HL-60/S4 treated with retinoic acid at 250 ng/mL for 4 days and 3 days (cell line): ENCODE measurements around the gene PYGO2.

Experiments used
- in situ Hi-C: fragments of 300-500 bp; cut with MboI; formaldehyde crosslinking; loops from 2 replicates; pipeline ENCODE4 v1.7.0; 2022; ENCODE audit warnings: low sequenced_read_pairs

The PYGO2 gene

DNA sequence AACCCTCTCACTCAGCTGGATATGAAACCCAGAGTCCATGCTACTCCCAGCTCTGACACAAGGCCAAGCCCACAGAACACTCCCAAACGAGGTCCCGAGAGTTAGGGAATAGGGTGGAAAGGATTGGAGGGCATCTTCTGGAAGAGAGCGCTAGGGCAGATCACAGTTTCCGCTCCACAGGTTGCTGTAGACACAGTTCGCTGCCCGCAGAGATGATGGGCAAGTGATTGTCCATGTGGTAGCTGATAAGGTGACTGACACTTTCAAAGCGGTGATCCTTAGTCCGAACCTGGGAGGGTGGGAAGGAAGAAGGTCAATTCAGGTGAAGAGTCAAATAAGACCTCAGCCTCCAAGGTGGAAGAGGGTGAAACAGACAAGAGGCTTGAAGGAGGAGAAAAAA lies 2.1 kb upstream of the PYGO2 start:
- in situ Hi-C loops: no loop called here

DNA sequence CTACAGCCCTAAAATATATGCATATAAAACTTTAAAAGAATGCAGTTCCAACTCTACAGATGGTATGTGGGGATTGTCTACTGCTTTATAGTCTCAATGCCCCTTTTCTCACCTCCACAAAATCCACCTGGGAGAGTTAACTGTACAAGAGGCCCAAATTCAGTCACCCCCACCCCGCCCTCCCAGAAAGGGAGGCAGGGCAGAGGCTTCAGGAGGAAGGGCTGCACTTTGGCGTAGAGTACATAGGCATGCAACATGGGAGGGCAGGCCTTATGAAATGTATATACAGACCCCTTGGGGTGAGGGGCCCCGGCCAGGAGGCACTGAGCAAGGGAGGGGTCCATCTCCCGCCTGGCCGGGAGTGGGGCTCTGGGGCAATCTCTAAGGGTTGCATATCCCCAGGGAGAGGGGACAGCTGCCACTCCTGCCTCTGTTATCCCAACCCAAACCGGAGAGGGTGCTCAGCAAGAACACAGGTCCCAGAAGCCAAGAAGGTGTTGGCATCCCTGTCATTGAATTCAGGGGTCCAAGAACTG lies 1.3 kb upstream of the PYGO2 start:
- in situ Hi-C loops: no loop called here

DNA sequence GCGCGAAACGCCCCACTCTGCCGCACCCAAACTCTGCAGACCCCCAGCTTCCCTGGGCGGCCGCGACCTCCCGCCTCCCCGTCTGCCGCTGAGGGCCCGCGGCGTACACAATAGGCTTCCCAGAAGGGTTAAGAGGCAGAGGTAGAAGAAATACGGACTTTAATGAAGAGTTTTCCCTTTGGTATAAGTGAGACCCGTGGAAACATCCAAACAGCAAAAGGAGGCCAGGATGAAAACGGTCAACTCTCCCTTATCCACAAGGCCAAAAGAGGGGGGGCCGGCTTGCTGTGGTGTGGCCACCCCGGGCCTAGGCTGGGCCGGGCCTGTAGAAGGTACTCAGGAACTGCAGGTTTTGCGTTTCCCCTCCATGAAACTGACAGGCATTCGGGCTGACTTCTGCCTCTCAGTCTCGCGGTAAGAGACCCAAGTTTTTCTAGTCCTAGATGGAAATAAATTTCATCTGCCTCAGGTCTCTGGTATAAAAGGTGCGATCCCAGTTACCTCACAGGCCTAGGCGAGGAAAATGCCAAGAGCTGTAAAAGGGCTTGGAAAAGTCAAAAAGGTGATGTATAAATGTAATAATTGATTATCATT lies 671 bp upstream of the PYGO2 start:
- in situ Hi-C loops: no loop called here

DNA sequence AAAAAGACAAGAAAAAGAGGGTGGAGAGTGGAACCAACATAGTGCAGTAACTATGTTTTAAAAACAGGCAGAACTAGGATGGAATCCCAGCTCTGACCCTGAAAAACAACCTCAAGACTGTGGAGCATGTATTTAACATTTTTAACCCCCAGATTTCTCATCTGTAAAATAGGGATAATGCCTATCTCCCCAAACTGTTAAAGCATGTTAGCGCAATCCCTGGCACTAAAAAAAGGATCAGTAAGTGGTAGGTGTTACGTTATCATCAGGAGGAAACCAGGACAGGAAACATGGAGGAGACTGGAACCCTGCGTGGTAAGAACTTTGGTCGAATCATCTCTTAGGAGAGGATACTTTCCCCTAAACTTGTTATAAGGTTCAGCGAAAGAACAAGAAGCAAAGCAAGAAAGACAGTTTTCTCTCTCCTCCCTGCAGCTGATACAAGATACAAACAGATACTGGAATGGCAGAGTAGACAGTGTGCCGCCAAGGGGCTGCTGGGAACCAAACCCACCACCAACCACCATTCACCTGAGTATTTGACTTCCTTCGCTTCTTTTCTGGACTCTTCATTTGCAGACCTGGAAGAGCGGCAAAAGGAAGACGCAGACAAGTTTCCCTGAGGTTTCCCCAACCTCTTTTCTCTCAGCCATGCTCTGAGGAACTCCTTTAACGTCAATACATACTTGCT lies 991 bp downstream of the PYGO2 start:
- in situ Hi-C loops: no loop called here

DNA sequence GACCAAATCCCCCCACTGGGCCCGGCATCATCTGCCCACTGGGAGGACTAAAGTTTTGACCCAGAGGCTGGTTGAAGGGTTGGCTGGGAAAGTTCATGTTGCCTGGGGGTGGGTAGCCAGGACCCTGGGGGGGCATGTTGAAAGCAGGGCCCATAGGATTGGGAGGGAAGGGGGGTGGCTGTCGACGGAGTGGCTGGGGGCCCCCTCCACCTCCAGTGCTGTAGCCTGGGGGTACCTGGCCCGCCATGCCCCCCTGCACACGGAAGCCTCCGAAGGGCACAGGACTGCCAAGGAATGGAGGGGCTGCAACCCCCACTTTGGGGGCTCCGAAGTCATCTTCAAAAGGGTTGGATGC lies 2.2 kb downstream of the PYGO2 start:
- in situ Hi-C loops: no loop called here

DNA sequence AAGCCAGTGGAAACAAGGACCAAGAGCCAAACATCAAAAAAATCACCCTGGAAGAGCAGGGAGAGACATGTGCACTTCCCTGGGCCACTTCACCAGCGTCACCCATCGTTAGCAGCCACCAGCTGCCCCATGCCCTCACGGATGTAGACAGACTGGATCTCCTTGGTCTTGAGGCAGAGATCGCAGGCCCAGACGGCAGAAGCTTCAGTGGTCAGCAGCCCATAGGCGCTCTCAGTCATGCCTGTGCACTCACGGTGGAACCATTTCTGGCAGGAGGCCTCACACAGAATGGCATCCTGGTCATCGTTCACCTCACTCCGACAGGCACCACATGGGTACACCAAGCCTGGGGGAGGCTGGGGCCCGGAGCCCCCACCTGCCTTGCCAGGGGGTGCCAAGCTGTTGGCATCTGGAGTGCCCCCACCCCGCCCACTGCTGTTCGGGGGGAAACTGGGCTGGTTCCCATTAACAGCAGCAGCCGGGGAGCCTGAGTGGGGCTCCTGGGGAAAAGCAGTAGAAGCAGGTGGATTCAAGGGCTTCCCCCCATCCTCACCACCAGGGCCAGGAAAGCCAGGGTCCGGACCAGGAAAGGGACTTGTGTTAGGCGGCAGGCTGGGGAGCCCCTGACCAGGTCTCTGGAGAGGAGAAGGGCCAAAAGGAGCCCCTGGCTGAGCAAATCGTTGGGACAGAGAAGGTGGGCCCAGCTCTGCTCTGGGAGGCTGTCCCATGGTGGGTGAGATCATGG lies 2.7 kb downstream of the PYGO2 start:
- in situ Hi-C loops: no loop called here

DNA sequence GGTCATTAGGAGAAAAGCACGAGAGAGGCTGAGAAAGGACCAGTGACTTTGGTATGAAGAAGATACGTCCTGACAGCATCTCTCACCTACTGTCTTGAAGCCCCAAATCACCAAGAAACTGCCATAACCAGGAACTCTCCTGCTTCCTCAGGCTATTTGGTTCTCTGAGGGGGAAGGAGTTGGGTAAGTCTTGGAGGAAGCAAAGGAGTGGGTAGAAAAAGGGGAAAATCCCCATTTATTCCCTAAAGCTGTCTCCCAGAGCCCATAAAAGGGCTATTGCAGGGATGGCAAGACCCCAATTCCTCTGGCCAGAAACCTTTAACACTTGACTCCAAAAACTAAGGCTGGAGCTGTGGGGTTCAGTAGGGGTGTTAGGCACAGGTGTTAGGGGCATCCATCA lies 3.5 kb downstream of the PYGO2 start:
- in situ Hi-C loops: no loop called here

DNA sequence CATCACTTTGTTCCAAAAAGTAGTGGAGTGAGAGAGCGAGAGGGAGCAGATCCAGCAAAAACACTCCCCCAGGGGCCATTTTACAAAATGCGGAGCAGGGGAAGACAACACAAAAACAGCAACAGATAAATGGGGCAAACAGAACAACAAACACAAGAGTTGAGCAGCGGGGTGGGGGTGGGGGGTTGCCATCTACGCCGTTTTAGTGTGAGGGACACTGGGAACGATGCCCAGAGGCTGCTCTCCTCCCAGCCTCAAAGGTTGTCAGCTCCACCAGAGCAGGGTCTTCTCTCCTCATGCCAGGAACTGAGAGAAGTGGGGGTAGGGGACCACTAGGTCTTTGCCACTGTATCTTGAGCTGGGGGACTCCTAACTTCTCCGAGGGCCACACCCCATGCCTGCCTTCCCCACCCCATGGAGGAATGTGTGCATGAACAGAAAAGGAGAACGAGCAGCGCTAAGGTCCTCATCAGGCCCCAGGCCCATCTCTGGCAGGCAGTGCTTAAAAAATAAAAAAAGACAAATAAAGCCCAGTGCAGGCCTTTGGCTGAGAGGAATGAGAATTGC lies 4.4 kb downstream of the PYGO2 start:
- in situ Hi-C loops: no loop called here

DNA sequence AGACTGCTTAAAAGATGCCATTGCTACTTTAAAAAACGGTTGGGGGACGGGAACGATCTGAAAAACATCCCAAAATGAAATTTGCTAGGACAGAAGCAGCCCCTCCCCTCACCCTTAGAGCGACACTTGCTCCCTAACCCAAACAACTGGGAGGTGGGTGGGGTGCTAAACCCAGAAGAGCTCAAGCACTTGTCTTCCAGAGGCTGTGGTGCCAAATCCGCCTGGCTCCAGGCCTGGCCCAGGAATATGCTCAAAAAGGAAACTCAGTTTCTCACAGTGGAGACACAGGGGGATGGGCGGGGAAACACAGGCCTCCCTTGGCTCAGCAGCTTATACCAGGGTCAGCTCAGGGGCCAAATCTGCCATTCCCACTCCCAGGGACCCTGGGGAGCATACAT lies 5.0 kb downstream of the PYGO2 start:
- in situ Hi-C loops: no loop called here

DNA sequence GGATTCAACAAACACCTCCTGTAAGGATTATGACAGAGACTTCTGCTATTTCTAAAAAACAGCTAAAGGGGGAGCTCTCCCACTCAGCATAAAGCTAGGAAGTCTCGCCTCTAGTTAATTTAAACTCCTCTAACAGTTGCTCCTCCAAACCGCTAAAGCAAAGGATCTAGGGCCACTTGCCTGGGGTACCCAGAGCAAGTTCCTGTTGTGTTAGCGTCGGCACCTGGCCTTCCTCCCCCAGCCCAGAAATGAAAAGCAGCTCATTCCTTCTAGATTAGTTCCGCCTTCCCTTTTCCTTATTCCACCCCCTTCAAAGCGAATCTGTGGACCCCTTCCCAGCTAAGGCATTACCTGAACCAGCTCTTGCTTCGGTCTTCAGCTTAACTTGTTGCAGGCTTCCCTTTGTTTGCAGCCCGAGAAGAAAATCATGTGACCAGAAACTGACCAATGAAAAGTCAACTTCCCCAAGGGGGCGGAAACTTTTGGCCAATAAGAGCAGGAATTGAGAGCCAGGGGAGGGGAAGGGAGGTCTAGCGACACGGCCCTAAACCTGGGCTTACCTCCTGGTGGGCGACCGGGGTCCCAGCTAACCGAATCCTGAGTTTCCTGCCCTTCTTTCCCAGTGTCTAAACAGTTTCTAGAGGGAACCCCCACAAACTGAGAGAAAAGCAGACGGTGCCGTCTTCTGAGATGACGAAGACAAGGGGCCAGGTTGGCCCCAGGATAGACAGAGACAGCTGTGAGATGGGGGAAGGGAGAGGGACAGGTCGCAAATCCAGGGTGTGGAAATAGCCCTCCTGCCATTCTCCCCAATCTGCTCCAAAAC lies 5.7 kb downstream of the PYGO2 start, which contains the start of gene PBXIP1:
PBXIP1 (minus strand) TSS at position 382 of the 826 bp plus-strand sequence. CDS start 2,378 bp downstream, outside the sequence.
- in situ Hi-C loops: no loop called here

DNA sequence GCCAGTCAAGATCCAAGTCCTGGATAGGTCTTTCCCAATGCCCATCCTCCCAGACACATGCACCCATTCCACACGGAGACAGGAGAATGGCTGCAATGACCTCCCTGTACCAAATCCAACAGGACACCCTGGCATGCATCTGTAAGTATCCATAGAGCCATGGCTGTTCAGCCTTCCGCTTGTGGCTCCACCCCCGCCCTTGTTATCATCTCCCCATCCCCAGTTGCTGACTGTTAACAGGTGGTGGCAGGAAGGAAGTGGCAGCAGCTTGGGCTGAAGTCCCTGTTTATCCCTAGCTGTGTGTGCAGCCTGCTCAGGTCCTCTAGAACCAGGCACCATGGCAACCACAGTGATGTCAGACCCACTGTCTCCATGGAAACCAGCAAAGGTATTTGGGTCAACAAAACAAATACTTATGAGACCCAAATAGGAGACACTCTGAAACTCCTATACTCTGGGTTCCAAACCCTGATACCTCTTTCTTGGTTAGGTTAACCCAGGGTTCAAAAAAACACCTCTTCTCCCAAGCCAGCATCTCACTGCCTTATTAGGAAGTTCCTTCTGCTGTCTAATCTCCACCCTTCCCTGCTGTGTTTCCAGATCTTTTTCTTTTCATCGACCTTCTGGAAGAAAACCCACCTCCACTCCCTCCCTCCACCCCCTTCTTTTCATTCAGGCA lies 6.4 kb downstream of the PYGO2 start:
- in situ Hi-C loops: no loop called here

DNA sequence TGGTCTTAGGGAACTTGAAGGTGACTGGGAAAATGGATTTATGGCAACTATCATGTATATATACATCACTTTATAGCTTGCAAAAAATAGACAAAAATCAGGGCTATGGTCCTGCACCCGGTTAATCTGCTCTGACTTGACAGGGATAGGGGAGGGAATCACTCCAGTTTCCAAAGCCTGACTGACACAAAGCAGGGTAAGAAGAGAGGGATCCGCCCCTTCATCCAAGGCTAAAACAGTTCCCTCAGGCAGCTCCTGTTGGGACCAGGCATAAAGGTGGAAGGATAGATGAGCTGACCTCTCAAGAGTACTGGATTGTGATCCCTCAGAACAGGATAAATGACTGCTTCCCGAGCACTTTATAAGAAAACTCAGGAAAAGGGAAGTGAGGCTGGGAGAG lies 7.0 kb downstream of the PYGO2 start:
- in situ Hi-C loops: no loop called here

DNA sequence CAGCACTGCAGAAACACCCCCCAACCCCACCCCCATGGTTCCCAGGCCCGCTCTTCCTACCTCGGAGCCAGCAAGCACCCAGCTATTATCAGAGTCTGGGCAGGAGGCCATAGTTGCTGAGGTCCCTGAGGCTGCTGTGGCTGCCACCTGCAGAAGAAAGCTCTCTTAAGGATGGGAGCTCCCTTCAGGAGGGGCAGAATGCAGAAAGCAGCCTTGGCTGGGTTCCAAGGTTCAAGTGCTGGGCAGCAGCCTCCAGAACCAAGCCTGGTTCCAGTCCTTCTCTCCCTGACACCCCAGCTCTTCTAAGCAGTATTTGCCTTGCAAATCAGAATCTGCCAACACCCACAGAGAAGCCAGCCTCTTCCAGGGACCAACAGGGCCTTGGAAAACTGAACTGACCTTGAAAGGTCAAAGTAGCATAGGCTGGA lies 8.0 kb downstream of the PYGO2 start:
- in situ Hi-C loops: no loop called here

DNA sequence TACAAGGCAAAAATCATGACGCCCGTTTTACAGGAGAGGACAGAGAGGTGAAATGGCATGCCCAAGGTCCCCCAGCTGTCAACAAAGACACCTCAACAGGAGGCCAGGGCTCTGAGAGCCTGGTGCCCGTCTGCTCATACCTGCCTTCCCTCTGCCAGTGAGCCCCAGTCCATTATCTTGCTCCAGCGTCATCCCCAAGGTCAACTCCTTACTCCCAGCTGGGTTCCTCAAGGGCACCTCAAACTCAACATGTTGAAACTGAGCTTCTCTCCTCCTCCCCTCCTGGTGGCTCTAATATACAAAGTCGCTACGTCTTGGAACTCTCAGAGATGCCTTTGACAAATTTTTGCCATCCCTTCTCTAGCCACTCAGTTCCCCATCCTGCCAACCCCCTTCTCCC lies 8.9 kb downstream of the PYGO2 start:
- in situ Hi-C loops: no loop called here

DNA sequence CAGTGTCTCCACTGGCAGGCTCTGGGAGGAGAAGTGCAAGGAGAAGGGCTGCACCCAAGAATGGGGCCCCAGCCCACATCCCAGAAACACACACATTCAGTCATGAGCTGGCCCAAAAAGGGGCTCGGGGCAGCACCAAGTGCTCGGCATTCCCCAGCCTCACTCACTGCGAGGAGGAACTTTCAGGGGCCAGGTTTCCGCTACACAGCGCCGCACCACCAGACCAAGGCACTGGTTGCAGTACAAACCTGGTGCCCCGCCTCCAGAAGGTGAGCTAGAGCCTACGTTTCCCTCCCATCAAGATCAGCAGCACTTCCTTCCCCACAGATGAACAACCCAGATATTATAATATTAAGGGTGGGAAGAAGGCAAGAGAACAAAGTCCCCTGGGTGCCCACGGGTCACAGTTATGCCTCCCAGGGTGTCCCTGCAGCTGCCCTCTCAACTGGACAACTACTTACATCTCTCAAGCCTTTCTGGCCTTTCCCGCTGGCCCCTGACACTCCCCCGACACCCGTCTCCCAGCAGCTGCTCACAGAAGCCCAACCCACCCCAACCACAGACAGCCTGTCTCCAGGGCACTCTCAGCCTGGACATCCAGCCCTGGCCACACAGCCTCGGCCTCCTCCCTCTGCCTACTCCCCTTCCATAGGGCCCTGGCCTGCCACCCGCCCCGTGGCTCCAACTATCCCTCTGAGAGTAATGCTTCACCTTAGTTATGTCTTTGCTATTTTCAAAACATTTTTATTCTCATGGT lies 9.5 kb downstream of the PYGO2 start:
- in situ Hi-C loops: no loop called here

DNA sequence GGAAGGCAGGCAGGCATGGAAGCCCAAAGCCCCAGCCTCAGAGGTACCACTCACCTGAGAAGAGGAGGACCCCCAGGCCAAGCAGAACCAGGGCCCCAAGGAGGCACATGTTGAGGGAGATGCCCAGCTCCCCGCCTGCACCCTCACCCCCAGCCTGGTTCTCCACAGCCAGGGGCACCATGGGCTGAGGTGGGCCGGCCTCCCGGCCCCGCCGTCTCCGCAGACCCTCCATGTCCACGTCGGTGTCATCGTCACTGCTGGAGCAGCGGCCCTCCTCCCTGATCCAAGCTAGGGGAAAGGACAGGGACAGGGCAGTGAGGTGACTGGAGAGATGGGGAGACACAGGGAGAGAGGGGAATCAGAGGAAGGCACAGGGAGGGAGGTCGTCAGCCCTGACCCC lies 13.5 kb downstream of the PYGO2 start:
- in situ Hi-C loops: no loop called here

DNA sequence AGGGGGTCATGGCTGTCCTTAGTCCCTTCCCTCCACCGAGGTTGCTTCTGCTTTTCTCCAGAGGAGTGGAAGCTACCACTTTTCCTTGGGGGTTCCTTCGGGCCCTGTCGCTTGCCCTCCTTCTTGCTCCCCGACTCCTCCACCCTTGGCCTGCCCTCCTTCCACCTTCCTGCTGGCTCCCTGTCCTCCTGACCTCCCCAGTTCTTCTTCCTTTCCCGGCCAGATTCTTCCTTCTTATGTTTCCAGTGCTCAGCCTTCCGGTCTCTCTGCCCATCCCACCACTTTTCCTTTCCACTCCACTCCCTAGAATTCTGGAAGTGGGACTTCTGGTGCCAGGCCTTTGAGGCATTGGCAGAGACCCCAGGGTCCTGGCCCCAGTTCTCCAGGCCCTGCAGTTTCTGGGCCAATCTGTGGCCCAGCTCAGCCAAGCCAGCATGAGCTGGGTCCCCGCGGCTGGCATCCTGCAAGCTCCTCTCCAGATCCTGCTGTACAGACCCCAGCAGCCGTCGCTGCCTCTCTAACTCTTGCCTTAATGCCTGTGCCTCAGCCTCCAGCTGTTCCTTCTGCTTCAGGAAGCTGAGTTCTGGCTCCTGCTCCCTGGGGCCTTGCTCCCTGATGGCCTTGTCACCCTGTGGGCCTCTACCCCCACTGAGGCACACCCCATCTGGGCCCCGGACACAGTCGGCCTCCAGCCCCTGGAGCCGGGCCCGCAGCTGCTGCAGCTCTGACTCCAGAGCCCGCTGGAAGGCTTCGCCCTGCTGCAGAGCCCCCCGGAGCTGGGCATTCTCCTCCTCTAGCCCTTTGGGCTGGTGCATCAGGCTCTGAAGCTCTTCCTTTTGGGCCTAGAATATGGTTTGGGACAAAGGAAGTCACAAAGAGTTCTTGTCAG lies 15.4 kb downstream of the PYGO2 start:
- in situ Hi-C loops: no loop called here

DNA sequence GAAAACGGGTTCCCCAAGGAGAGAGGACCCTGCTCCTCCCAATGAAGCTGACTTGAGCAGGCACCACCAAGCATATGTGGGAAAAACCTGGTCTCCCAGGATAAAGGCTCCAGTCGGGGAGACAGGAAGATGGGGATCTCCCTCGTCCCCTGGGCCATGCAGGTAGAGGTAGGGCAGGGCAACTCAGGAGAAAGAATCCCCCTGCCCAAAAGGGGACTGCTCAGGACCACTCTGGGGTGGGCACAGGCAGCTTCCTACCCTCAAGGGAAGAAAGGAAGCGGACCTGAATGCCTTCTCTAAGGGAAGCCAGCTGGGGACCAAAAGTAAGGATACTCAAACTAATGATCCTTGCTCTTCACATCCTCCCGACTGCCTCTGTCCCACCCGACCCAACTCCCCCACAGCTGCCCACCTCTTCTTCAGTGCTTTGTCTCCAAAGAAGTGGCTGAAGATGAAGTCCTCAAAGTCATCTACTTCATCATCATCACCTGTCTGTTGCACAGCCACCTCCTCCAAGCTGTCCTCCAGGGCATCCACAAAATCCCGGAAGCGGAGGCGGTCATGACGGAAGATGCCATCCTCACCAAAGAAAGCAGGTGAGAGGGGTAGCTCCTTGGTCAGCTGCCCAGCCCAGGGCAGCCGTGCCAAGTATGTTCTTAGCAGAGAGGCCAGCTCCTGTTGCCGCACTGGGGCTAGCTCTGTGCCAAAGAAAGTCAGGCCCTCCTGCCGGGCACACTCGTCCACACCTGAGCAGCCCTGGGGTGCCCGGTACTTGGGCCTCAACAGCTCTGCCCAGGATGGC lies 16.2 kb downstream of the PYGO2 start:
- in situ Hi-C loops: no loop called here
